HFF-Myc (cell line): ENCODE measurements around the gene ITPKB.

ENCODE experiments used
- DNase-seq: peaks from one replicate; pipeline ENCODE4 v3.0.0-alpha.2; 2011; ENCODE audit warnings: low read depth; ENCODE audit errors: extremely low read depth
- H3K4me3 ChIP-seq: replicated peaks from 2 replicates; pipeline ENCODE4 v1.5.1; 2011; ENCODE audit warnings: low read depth, mild to moderate bottlenecking, control low read depth, low read length
- CTCF ChIP-seq: IDR thresholded peaks from 2 replicates; pipeline ENCODE4 v1.5.1; 2012; ENCODE audit warnings: mild to moderate bottlenecking, low read depth, low read length, control low read depth; ENCODE audit errors: missing control alignments

ITPKB gene

GRCh38 chr1:226743259-226743658, 4.2 kb upstream of the ITPKB start:
- TF ChIP-seq CTCF: no peak
- no peak for DNase-seq
- H3K4me3 ChIP-seq: no peak overlapping the region

- no peak for DNase-seq
- no peak overlapping the region for H3K4me3 ChIP-seq
- TF ChIP-seq CTCF: no peak
Measured at GRCh38 chr1:226741009-226741408, 1.9 kb upstream of the ITPKB start.

- no peak for DNase-seq
- no peak for TF ChIP-seq CTCF
- peak overlapping the region; percentile 77; the same call in 1 of the 2 replicates for H3K4me3 ChIP-seq
Measured at GRCh38 chr1:226739696-226740065, 599 bp upstream of the ITPKB start.

DNA sequence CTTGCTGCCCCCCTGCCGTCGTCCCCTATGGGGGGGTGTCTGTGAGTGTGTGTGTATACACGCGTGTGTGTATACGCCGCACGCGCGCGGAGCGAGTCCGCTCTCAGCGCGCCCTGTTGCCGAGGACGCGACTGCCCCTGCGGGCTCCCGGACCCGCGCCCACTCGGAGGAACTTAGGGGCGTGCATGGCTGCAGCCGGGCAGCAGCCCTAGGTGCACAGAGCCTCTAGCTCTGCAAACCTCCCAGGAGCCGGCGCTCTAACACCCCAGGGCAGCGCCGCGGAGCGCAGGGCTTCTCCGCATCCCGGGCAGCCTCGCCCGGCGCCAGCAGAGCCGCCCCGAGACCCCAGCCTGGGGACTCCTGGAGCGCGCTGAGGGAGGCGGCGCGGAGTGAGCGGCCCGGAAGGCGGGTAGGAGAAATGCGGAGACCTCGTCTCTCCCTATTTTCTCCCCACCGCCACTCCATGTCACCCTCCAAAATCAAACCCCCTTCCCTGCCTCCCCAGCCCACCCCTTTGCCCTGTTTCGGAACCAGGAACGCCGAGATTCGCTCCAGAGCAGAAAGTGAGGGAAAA, 574 bp downstream of the ITPKB start:
- H3K4me3 ChIP-seq: peak overlapping the region; percentile 77
- no peak for DNase-seq
- TF ChIP-seq CTCF: no peak

DNA sequence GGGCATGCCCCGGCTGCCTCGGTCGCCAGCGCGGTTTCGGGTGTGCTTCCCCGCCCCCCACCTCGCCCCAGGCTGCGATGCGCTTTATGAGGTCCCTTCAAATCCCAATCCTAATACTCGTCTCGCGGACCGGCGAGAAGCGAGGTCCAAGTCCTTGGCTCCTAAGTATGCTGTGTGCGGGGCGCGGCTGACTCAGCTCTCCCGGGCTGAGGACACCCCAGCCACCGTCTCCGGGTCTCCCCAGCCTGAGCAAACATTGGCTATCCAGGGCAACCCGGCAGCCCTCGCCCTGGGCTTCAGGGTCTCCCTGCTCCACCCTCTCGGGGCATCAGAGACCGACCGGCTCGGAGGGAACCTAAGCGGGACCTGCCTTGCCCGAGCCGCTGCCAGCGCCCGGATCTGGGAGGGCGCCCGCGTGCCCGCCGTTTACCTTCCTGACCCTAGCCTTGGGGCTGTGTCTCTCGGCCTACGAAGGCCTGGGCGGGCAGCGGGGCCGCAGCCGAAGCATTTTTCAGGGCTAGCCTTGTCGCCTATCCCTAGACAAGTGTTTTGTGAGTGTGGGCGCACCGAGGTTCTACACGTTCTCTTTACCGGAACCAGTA, 1.2 kb downstream of the ITPKB start:
- DNase-seq: no peak
- H3K4me3 ChIP-seq: peak overlapping the region; percentile 77
- TF ChIP-seq CTCF: no peak

DNA sequence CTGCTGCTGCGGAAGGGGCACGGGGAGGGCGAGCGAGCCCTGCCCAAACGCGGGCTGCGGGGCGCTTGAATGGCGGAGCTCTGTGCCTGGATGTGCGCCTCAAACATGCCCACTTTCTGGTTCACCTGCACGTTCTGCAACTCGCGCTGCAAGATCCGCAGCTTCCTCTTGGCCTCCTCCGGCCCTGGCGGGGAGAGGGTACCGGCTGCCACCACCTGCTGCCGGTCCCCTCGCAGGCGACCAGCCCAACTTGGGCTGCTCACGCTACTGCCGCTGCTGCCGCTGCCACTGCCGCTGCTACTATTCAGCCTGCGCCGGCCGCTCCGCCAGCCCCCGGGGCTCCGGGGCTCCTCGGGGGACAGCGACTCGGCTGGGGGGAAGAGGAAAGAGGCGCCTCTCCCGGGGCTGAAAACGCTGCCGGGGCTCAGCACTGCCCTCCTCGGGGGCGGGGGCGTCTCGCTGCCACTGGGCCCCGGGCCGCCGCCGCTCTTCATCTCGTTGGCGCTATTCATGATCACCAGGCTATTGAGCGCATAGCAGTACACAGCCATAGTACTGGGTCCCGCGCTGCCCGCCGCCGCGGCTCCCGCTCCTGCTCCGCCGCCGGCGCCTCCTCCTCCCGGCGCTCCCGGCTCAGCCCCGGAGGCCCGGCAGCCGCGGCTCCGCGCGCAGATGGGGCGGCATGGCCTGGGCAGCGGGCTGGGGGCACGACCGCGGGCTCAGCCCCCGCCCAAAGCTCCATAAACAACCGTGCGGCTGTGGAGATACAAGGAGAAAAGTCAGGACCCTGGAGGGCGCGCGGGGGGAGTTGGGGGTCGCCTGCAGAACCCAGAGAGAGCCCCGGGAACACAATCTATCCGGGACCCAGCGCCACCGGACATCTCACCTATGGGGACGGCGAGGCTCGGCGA, 1.9 kb downstream of the ITPKB start:
- H3K4me3 ChIP-seq: peak overlapping the region; percentile 77
- no peak for DNase-seq
- no peak for TF ChIP-seq CTCF
